Measurements from ENCODE around the gene CORO6. TPM values are rescaled to one million over a fixed set of nuclear protein-coding genes. Genes with fewer than 3 reads are reported as not detected.

The CORO6 gene
- total and polyA plus RNA-seq, 10 of the 15 experiments (the other 5 are each of a cell fraction or from before 2014, with no cell fraction given) = 0.26 to 5.0 (median 1.7) TPM; not detected in 1

DNA sequence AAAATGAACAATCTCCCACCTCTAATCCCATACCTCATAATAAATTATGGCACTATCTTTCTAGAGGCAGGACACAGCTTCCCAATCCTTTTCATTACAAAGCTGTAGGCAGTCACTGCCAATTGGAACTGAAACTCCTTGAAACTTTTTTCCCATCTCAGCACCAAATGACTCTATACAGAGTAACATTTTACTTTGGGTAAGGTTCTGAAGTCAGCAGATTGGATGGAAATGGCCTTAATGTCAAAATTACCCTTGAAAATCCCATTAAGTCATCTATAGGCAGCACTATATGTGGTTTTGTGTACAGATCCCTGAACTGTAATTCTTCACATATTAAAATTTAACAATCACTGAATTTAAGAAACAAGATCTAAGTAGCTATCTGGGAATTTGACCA lies 30.3 kb upstream of the CORO6 start:
- Histone ChIP-seq H3K36me3 (ENCODE audit: control insufficient read depth in 2 of 2, insufficient read depth in 2 of 2, low read length in 1 of 2) (peaks cover 1 to 9% of the 10 kb centered on the region in 2 experiments), H3K4me1 (ENCODE audit: control insufficient read depth, insufficient read depth, low read length) (no peaks in the 10 kb centered on the region), H3K4me3 (no peak overlapping the region), H3K27ac (ENCODE audit: control insufficient read depth, insufficient read depth) (no peak overlapping the region), H4K20me1 (ENCODE audit: control insufficient read depth, insufficient read depth) (no peaks in the 10 kb centered on the region), H2AFZ (ENCODE audit: control insufficient read depth, low read depth, low read length) (no peak overlapping the region), H3K27me3 (replicated peaks in 1 of 2; ENCODE audit: control insufficient read depth in 2 of 2, insufficient read depth in 2 of 2, low read length in 1 of 2) (no peaks in the 10 kb centered on the region), H3K79me2 (ENCODE audit: control insufficient read depth, insufficient read depth, low read length) (no peaks in the 10 kb centered on the region), H3K9ac (ENCODE audit: control insufficient read depth, insufficient read depth, low read length) (no peak overlapping the region), H3K9me3 (replicated peaks; ENCODE audit: control insufficient read depth, insufficient read depth, low read length) (no peaks in the 10 kb centered on the region), H3K4me2 (ENCODE audit: control insufficient read depth, insufficient read depth) (no peak overlapping the region)
- no TSS peak for BruUV-seq (replicated peaks)
- ChIA-PET RAD21 (ENCODE audit: unreplicated experiment) (interaction anchor here (1.0 to 2.3 kb wide), 3 partner anchors 30 to 126 kb away, joined by 3 to 7 read pairs (median 3); no protein-coding TSS in a partner anchor), CTCF (interaction anchor here (1.4 to 2.8 kb wide), 4 partner anchors 12 to 126 kb away, joined by 5 to 17 read pairs (median 9); no protein-coding TSS in a partner anchor), POLR2A (interaction anchor here (1.4 kb wide), 1 partner anchor 52 kb away, joined by 3 read pairs; no protein-coding TSS in a partner anchor), SMC1A (ENCODE audit: uncharacterized antibody, unreplicated experiment) (interaction anchor here (0.6 to 3.1 kb wide), 8 partner anchors 10 to 239 kb away, joined by 3 to 12 read pairs (median 6); no protein-coding TSS in a partner anchor)
- TF ChIP-seq, protein P1, sequence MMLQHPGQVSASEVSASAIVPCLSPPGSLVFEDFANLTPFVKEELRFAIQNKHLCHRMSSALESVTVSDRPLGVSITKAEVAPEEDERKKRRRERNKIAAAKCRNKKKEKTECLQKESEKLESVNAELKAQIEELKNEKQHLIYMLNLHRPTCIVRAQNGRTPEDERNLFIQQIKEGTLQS (IDR thresholded peaks at IDR 0.05; ENCODE audit: borderline replicate concordance, extremely low read depth, low read depth, low read length) = no peak
- TF ChIP-seq PAX8 (IDR thresholded peaks at IDR 0.05) (no peak), POLR2AphosphoS2 (IDR thresholded peaks at IDR 0.05; ENCODE audit: low read depth, low read length) (no peak), RFX5 (IDR thresholded peaks at IDR 0.05; ENCODE audit: low read depth, low read length) (no peak), ZZZ3 (IDR thresholded peaks at IDR 0.05; ENCODE audit: control insufficient read depth, insufficient read length, low read depth) (no peak), POU2F2 (IDR thresholded peaks at IDR 0.05; ENCODE audit: borderline replicate concordance, low read depth, low read length) (no peak), BHLHE40 (IDR thresholded peaks at IDR 0.05; ENCODE audit: borderline replicate concordance in 1 of 2, low read depth in 2 of 2, low read length in 1 of 2) (no peak), EZH2 (IDR thresholded peaks at IDR 0.05; ENCODE audit: borderline replicate concordance, control insufficient read depth, low read depth, low read length) (no peak)
- TF ChIP-seq, protein P2, sequence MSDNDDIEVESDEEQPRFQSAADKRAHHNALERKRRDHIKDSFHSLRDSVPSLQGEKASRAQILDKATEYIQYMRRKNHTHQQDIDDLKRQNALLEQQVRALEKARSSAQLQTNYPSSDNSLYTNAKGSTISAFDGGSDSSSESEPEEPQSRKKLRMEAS (IDR thresholded peaks at IDR 0.05; ENCODE audit: low read depth, low read length) = no peak
- TF ChIP-seq, protein P3, sequence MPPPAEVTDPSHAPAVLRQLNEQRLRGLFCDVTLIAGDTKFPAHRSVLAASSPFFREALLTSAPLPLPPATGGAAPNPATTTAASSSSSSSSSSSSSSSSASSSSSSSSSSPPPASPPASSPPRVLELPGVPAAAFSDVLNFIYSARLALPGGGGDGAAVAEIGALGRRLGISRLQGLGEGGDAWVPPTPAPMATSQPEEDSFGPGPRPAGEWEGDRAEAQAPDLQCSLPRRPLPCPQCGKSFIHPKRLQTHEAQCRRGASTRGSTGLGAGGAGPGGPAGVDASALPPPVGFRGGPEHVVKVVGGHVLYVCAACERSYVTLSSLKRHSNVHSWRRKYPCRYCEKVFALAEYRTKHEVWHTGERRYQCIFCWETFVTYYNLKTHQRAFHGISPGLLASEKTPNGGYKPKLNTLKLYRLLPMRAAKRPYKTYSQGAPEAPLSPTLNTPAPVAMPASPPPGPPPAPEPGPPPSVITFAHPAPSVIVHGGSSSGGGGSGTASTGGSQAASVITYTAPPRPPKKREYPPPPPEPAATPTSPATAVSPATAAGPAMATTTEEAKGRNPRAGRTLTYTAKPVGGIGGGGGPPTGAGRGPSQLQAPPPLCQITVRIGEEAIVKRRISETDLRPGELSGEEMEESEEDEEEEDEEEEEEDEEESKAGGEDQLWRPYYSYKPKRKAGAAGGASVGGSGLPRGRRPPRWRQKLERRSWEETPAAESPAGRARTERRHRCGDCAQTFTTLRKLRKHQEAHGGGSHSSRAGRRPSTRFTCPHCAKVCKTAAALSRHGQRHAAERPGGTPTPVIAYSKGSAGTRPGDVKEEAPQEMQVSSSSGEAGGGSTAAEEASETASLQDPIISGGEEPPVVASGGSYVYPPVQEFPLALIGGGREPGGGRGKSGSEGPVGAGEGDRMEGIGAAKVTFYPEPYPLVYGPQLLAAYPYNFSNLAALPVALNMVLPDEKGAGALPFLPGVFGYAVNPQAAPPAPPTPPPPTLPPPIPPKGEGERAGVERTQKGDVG (CRISPR knock-in tag; IDR thresholded peaks at IDR 0.05) = no peak
- TF ChIP-seq, protein P4, sequence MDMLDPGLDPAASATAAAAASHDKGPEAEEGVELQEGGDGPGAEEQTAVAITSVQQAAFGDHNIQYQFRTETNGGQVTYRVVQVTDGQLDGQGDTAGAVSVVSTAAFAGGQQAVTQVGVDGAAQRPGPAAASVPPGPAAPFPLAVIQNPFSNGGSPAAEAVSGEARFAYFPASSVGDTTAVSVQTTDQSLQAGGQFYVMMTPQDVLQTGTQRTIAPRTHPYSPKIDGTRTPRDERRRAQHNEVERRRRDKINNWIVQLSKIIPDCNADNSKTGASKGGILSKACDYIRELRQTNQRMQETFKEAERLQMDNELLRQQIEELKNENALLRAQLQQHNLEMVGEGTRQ (IDR thresholded peaks at IDR 0.05; ENCODE audit: borderline replicate concordance, low read depth, low read length) = no peak
- TF ChIP-seq, protein P5, sequence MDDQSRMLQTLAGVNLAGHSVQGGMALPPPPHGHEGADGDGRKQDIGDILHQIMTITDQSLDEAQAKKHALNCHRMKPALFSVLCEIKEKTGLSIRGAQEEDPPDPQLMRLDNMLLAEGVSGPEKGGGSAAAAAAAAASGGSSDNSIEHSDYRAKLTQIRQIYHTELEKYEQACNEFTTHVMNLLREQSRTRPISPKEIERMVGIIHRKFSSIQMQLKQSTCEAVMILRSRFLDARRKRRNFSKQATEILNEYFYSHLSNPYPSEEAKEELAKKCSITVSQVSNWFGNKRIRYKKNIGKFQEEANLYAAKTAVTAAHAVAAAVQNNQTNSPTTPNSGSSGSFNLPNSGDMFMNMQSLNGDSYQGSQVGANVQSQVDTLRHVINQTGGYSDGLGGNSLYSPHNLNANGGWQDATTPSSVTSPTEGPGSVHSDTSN (IDR thresholded peaks at IDR 0.05; ENCODE audit: insufficient replicate concordance, low read depth, low read length) = no peak
- TF ChIP-seq, protein P6, sequence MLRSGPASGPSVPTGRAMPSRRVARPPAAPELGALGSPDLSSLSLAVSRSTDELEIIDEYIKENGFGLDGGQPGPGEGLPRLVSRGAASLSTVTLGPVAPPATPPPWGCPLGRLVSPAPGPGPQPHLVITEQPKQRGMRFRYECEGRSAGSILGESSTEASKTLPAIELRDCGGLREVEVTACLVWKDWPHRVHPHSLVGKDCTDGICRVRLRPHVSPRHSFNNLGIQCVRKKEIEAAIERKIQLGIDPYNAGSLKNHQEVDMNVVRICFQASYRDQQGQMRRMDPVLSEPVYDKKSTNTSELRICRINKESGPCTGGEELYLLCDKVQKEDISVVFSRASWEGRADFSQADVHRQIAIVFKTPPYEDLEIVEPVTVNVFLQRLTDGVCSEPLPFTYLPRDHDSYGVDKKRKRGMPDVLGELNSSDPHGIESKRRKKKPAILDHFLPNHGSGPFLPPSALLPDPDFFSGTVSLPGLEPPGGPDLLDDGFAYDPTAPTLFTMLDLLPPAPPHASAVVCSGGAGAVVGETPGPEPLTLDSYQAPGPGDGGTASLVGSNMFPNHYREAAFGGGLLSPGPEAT (IDR thresholded peaks at IDR 0.05; ENCODE audit: low read depth) = no peak
- FAIRE-seq (no peak), DNase-seq (ENCODE audit: low read depth, low spot score) (no peak), ATAC-seq (no peak)
- in situ Hi-C loops (cut with MboI) (no loop called here), intact Hi-C loops (cut with micrococcal nuclease; ENCODE audit: unreplicated experiment) (no loop called here)
